ENCODE results near the gene CARMIL1. TPM values are rescaled to one million over a fixed set of nuclear protein-coding genes. Genes with fewer than 3 reads are reported as not detected.

The CARMIL1 gene
- polyA plus RNA-seq, 1 of the 3 experiments (the other 2 are of a cell fraction) = 1.7 TPM

DNA sequence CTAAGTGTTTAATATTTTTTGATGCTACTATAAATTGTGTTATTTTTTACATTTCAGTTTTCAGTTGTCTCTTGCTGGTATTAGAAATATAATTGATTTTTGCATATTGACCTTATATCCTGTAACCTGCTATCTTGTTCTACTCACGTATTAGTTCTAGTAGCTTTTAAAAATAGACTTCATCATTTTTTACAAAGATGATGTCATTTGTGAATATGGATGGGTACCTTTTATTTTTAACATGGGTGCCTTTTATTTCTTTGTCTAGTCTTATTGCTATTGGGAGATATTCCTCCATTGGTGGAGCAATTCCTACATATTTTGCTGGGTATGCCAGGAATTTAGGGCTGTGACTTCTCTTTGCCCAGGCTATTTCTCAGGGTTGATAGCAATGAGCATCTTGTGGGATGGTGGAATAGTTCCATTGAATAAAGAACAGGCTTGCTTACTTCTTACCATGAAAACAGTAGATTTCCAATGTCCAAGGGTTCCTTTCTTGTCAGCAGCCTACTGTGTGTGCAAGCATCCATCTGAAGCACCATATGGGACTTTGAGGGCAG lies 149.7 kb downstream of the CARMIL1 start:
- Histone ChIP-seq H3K27me3 (ENCODE audit: insufficient read depth) (no peaks in the 10 kb centered on the region), H4K20me1 (ENCODE audit: insufficient read depth) (no peaks in the 10 kb centered on the region), H3K36me3 (replicated peaks in 1 of 2; ENCODE audit: control insufficient read depth in 1 of 2, insufficient read depth in 2 of 2, low read length in 1 of 2) (no peaks in the 10 kb centered on the region), H3K27ac (ENCODE audit: low read depth in 2 of 2, low read length in 1 of 2) (no peak overlapping the region), H3F3A (replicated peaks; ENCODE audit: insufficient read depth) (no peaks in the 10 kb centered on the region), H3K9me2 (no peaks in the 10 kb centered on the region), H3K4me2 (no peak overlapping the region), H3K9me3 (no peaks in the 10 kb centered on the region), H3K9ac (no peak overlapping the region), H2AFZ (ENCODE audit: low read depth) (no peak overlapping the region), H3K79me2 (ENCODE audit: insufficient read depth) (no peaks in the 10 kb centered on the region), H3K4me1 (ENCODE audit: control insufficient read depth in 1 of 2, insufficient read depth in 2 of 2, low read depth in 1 of 2, low read length in 1 of 2) (no peaks in the 10 kb centered on the region), H3K4me3 (ENCODE audit: low read depth in 2 of 2, low read length in 1 of 2) (no peak overlapping the region)
- no peak for DNase-seq
- CTCF ChIA-PET = interaction anchor here (0.9 to 1.0 kb wide), 2 partner anchors 23 to 130 kb away, joined by 3 to 4 read pairs; no protein-coding TSS in a partner anchor
- 95% methylated on average over 1 of the region's 1 CpG for WGBS (ENCODE audit: low lambda C conversion rate)
- POLR2A ChIA-PET = no interaction called here
- no peak for TF ChIP-seq FOSL2 (IDR thresholded peaks at IDR 0.05; ENCODE audit: borderline replicate concordance, low read depth)
- TF ChIP-seq ELF1 (IDR thresholded peaks at IDR 0.05) = no peak

GRCh38 chr6:25431306-25431974 lies 152.3 kb downstream of the CARMIL1 start:
- Histone ChIP-seq H3F3A (replicated peaks; ENCODE audit: insufficient read depth) (no peaks in the 10 kb centered on the region), H3K9me3 (no peaks in the 10 kb centered on the region), H3K79me2 (ENCODE audit: insufficient read depth) (no peaks in the 10 kb centered on the region), H3K9me2 (no peaks in the 10 kb centered on the region), H3K4me1 (ENCODE audit: control insufficient read depth in 1 of 2, insufficient read depth in 2 of 2, low read depth in 1 of 2, low read length in 1 of 2) (no peaks in the 10 kb centered on the region), H3K9ac (no peak overlapping the region), H3K4me3 (ENCODE audit: low read depth in 2 of 2, low read length in 1 of 2) (no peak overlapping the region), H3K4me2 (no peak overlapping the region), H4K20me1 (ENCODE audit: insufficient read depth) (no peaks in the 10 kb centered on the region), H3K36me3 (replicated peaks in 1 of 2; ENCODE audit: control insufficient read depth in 1 of 2, insufficient read depth in 2 of 2, low read length in 1 of 2) (no peaks in the 10 kb centered on the region), H2AFZ (ENCODE audit: low read depth) (no peak overlapping the region), H3K27ac (ENCODE audit: low read depth in 2 of 2, low read length in 1 of 2) (no peak overlapping the region), H3K27me3 (ENCODE audit: insufficient read depth) (no peaks in the 10 kb centered on the region)
- CTCF ChIA-PET = interaction anchor here (0.6 kb wide), 1 partner anchor 288 kb away, joined by 4 read pairs; no protein-coding TSS in a partner anchor
- 88% methylated on average over 7 of the region's 7 CpGs for WGBS (ENCODE audit: low lambda C conversion rate)
- TF ChIP-seq FOSL2 (IDR thresholded peaks at IDR 0.05; ENCODE audit: borderline replicate concordance, low read depth) (no peak), FOXM1 (IDR thresholded peaks at IDR 0.05; ENCODE audit: low read depth) (no peak), NFIC (IDR thresholded peaks at IDR 0.05; ENCODE audit: borderline replicate concordance) (no peak)
- POLR2A ChIA-PET = no interaction called here
- no peak for DNase-seq

DNA sequence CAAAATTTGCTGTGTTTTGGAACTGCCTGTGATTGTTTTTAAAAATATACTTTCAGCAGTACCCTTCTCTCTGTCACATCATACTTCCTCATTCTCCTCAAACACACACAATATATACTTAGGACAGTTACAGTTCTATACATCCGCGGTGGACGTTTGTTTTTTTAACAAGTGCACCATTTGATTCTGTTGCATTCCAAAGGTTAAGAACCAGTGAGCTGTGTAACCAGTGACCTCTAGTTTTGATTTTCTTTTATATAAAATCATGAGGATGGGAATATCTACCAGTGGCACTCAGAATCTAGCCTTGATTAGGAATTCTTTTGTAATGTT lies 152.8 kb downstream of the CARMIL1 start:
- no peaks in the 10 kb centered on the region for H3F3A ChIP-seq (replicated peaks; ENCODE audit: insufficient read depth)
- H3K79me2 ChIP-seq (ENCODE audit: insufficient read depth) = no peaks in the 10 kb centered on the region
- H3K4me1 ChIP-seq (ENCODE audit: control insufficient read depth in 1 of 2, insufficient read depth in 2 of 2, low read depth in 1 of 2, low read length in 1 of 2) = no peaks in the 10 kb centered on the region
- TF ChIP-seq PBX3 (IDR thresholded peaks at IDR 0.05) (no peak), EZH2phosphoT487 (IDR thresholded peaks at IDR 0.05; ENCODE audit: borderline replicate concordance, low read depth) (no peak), TCF12 (IDR thresholded peaks at IDR 0.05) (no peak), POLR2AphosphoS5 (IDR thresholded peaks at IDR 0.05; ENCODE audit: low read depth, low read length) (no peak), NFIC (IDR thresholded peaks at IDR 0.05; ENCODE audit: borderline replicate concordance) (no peak)
- no peak overlapping the region for H3K9ac ChIP-seq
- no peaks in the 10 kb centered on the region for H3K9me2 ChIP-seq
- no peak for DNase-seq
- no peaks in the 10 kb centered on the region for H3K9me3 ChIP-seq
- no peaks in the 10 kb centered on the region for H4K20me1 ChIP-seq (ENCODE audit: insufficient read depth)
- H3K4me2 ChIP-seq = no peak overlapping the region
- POLR2A ChIA-PET = no interaction called here
- no peaks in the 10 kb centered on the region for H3K27me3 ChIP-seq (ENCODE audit: insufficient read depth)
- CTCF ChIA-PET = no interaction called here
- no peak overlapping the region for H2AFZ ChIP-seq (ENCODE audit: low read depth)
- H3K27ac ChIP-seq (ENCODE audit: low read depth in 2 of 2, low read length in 1 of 2) = no peak overlapping the region
- 93% methylated on average over 3 of the region's 3 CpGs for WGBS (ENCODE audit: low lambda C conversion rate)
- H3K4me3 ChIP-seq (ENCODE audit: low read depth in 2 of 2, low read length in 1 of 2) = no peak overlapping the region
- H3K36me3 ChIP-seq (replicated peaks in 1 of 2; ENCODE audit: control insufficient read depth in 1 of 2, insufficient read depth in 2 of 2, low read length in 1 of 2) = no peaks in the 10 kb centered on the region
